CD14-positive monocyte (primary cell): ENCODE measurements around the gene OXER1. TPM values are rescaled to one million over a fixed set of nuclear protein-coding genes. Genes with fewer than 3 reads are reported as not detected.

Source experiments
- DNase-seq, 3 donors: peaks; one replicate each; pipeline ENCODE4 v3.0.0-alpha.2; 2011 to 2022
- H2AFZ ChIP-seq: 2 replicates; pipeline ENCODE4 v1.6.0; 2012; ENCODE audit warnings: mild to moderate bottlenecking, low read depth, low read length, inconsistent platforms; ENCODE audit not compliant: insufficient read depth, poor library complexity, severe bottlenecking
- H3K27ac ChIP-seq, 2 donors: 1 replicate in 1 of 2; 2 replicates in 1 of 2; pipeline ENCODE4 v1.5.1; 2012 to 2013; ENCODE audit warnings: low read length in 2 of 2, control low read depth in 1 of 2, inconsistent platforms in 1 of 2, low read depth in 1 of 2, mild to moderate bottlenecking in 1 of 2
- H3K27me3 ChIP-seq, 2 donors: one replicate each; pipeline versions ENCODE4 v1.6.0 to v1.6.1; 2011 to 2013; ENCODE audit warnings: low read length in 2 of 2; ENCODE audit not compliant: control insufficient read depth in 2 of 2, insufficient read depth in 2 of 2
- H3K36me3 ChIP-seq, 2 donors: replicated peaks in 1 of 2; 1 replicate in 1 of 2; 2 replicates in 1 of 2; pipeline versions ENCODE4 v1.5.1 to v1.6.1; 2012 to 2013; ENCODE audit warnings: low read length in 2 of 2, control low read depth in 1 of 2, inconsistent platforms in 1 of 2, mild to moderate bottlenecking in 1 of 2; ENCODE audit not compliant: insufficient read depth in 2 of 2, control insufficient read depth in 1 of 2
- H3K4me1 ChIP-seq, 2 donors: 1 replicate in 1 of 2; 2 replicates in 1 of 2; pipeline versions ENCODE4 v1.5.1 to v1.6.1; 2012 to 2013; ENCODE audit warnings: low read length in 2 of 2, control low read depth in 1 of 2, inconsistent platforms in 1 of 2, mild to moderate bottlenecking in 1 of 2, moderate library complexity in 1 of 2; ENCODE audit not compliant: insufficient read depth in 2 of 2, control insufficient read depth in 1 of 2
- H3K4me2 ChIP-seq: replicated peaks from 2 replicates; pipeline ENCODE3; 2012; ENCODE audit warnings: low read length, moderate library complexity, mild to moderate bottlenecking; ENCODE audit not compliant: poor library complexity, severe bottlenecking; ENCODE audit errors: extremely low read depth
- H3K4me3 ChIP-seq, 3 experiments: fragments of 200-600 bp in 1 of 3; sonication (generic) in 1 of 3; replicated peaks in 1 of 3; 1 replicate in 2 of 3; 2 replicates in 1 of 3; pipeline ENCODE4 v1.5.1; 2011 to 2013; ENCODE audit warnings: low read length in 3 of 3, mild to moderate bottlenecking in 3 of 3, control low read depth in 2 of 3, low read depth in 2 of 3, inconsistent platforms in 1 of 3, moderate library complexity in 1 of 3
- H3K79me2 ChIP-seq: 2 replicates; pipeline ENCODE4 v1.6.0; 2012; ENCODE audit warnings: mild to moderate bottlenecking, control low read depth, inconsistent platforms, low read length, moderate library complexity; ENCODE audit not compliant: insufficient read depth
- H3K9ac ChIP-seq: 2 replicates; pipeline ENCODE4 v1.6.0; 2017; ENCODE audit warnings: low read length, mild to moderate bottlenecking; ENCODE audit not compliant: insufficient read depth, poor library complexity, severe bottlenecking
- H3K9me3 ChIP-seq, 2 donors: replicated peaks in 1 of 2; 1 replicate in 1 of 2; 2 replicates in 1 of 2; pipeline versions ENCODE4 v1.5.1 to v1.6.1; 2012 to 2013; ENCODE audit warnings: low read length in 2 of 2, control low read depth in 1 of 2; ENCODE audit not compliant: control insufficient read depth in 1 of 2, insufficient read depth in 1 of 2
- H4K20me1 ChIP-seq: 2 replicates; pipeline ENCODE4 v1.6.0; 2012; ENCODE audit warnings: mild to moderate bottlenecking, low read length, control low read depth, moderate library complexity; ENCODE audit not compliant: insufficient read depth
- H3K27ac Mint-ChIP-seq, 7 donors: one replicate each; pipeline ENCODE4 v1.8.0; 2020; ENCODE audit warnings: mild to moderate bottlenecking in 7 of 7, mixed read lengths in 7 of 7, moderate library complexity in 6 of 7, inconsistent platforms in 2 of 7
- H3K27me3 Mint-ChIP-seq, 3 donors: one replicate each; pipeline ENCODE4 v1.8.0; 2021 to 2022; ENCODE audit warnings: low read depth in 3 of 3, mild to moderate bottlenecking in 3 of 3, mixed read lengths in 3 of 3, moderate library complexity in 3 of 3, inconsistent platforms in 1 of 3
- H3K36me3 Mint-ChIP-seq, 2 donors: one replicate each; pipeline ENCODE4 v1.8.0; 2020; ENCODE audit warnings: mixed read lengths in 2 of 2, inconsistent platforms in 1 of 2, mild to moderate bottlenecking in 1 of 2
- H3K4me1 Mint-ChIP-seq: one replicate; pipeline ENCODE4 v1.8.0; 2020; ENCODE audit warnings: mild to moderate bottlenecking, mixed read lengths
- H3K4me3 Mint-ChIP-seq, 2 donors: one replicate each; pipeline ENCODE4 v1.8.0; 2020; ENCODE audit warnings: mild to moderate bottlenecking in 2 of 2, mixed read lengths in 2 of 2, moderate library complexity in 1 of 2
- H3K9me3 Mint-ChIP-seq, 7 donors: one replicate each; pipeline ENCODE4 v1.8.0; 2020 to 2022; ENCODE audit warnings: mixed read lengths in 7 of 7, mild to moderate bottlenecking in 6 of 7, moderate library complexity in 6 of 7, inconsistent platforms in 2 of 7
- CTCF ChIP-seq: fragments of 200-600 bp; IDR thresholded peaks from one replicate; pipeline ENCODE4 v1.8.0; 2022; ENCODE audit warnings: antibody characterized with exemption, mild to moderate bottlenecking
- WGBS: methylation state at CpG from one replicate; pipeline ENCODE4 v1.1.5; 2013; ENCODE audit warnings: missing lambda C conversion rate; ENCODE audit not compliant: insufficient coverage; 5-methylcytosine and 5-hydroxymethylcytosine counted together
- intact Hi-C, 2 donors: fragments of 100-400 bp; cut with micrococcal nuclease; formaldehyde crosslinking; loops; one replicate each; pipeline versions ENCODE4 v1.15.0 to v1.15.1; 2023
- polyA plus RNA-seq, 3 donors: library from polyadenylated mRNA; depleted of rRNA in 1 of 3; unstranded in 2 of 3; stranded (reverse) in 1 of 3; fragments of 300-500 nt in 2 of 3; fragments of >200 nt in 1 of 3; fragmentation: Illumina TruSeq in 2 of 3; gene quantifications; 1 replicate in 2 of 3; 2 replicates in 1 of 3; pipeline ENCODE4 v1.2.3, GENCODE V29; 2012 to 2021

Gene OXER1
- polyA plus RNA-seq, 3 donors = 3.8 to 13.3 (median 5.7) TPM

DNA sequence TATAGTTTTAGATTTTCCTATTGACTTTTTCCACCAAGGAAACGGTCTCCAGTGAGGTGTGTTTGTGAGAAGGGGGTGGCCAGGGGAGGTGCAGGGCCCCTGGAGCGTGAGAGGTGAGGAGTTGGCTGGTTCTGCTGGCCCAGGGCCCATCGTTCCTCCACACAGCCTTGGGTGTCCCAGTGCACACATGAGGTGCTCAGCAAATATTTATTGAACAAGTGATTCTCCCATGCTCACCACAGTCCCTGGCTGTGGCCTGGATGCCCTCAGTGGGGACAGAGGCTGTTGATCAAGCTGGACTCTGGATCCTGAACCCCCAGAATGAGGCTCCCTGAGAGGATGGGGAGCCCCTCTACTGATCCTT lies 23.5 kb upstream of the OXER1 start:
- intact Hi-C loops = no loop called here
- no peak overlapping the region for H3K4me3 Mint-ChIP-seq
- peaks cover 0 to 4% (median 0%) of the 10 kb centered on the region in 3 donors for H3K27me3 Mint-ChIP-seq

DNA sequence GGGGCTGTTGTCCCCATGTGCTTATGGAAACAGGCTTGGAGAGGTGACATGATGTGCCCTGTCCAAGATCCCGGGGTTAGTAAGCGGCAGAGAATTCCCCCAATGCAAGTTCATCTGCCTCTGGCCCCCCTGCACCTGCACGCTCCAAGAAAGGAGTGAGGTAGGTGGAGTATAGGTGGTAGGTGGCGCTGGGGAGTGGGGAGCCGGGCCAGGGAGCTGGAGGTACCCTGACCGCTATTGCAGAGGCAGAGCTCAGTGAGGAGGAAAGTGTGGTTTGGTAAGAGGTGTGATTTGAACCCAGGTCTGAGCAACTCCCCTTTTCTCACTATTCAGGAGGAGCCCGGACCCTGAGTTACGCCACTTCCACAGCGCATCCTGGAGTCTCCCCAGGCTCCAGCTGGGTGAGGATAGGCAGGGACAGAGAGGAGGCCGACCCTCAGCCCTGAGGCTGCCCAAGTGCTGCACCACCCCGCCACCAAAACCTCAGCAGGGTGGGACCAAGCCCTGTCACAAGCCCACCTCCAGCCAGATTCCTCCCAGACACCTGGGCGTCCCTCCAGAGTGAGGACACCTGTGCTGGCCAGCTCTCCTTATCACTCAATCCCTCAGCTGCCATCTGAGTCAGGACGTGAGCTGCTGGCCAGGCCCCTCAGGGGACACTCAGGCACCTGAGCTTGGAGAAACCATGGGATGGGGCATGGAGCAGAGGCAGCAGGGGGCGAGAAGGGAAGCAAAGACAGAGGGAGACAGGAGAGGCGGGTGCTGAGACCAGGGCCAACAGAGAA lies 22.8 kb upstream of the OXER1 start:
- H3K9ac ChIP-seq = no peak overlapping the region
- H3K4me3 ChIP-seq = no peak overlapping the region
- intact Hi-C loops = no loop called here
- H3K4me2 ChIP-seq = no peak overlapping the region
- TF ChIP-seq CTCF = no peak
- H2AFZ ChIP-seq = no peak overlapping the region
- no peaks in the 10 kb centered on the region for H3K9me3 ChIP-seq
- peaks cover 10% of the 10 kb centered on the region for H3K79me2 ChIP-seq
- H3K27ac ChIP-seq = no peak overlapping the region
- H3K36me3 ChIP-seq = peaks cover 0 to 6% of the 10 kb centered on the region in 2 donors
- Mint-ChIP-seq H3K36me3 (peaks cover 28 to 33% of the 10 kb centered on the region in 2 donors), H3K27me3 (peaks cover 0 to 4% (median 0%) of the 10 kb centered on the region in 3 donors), H3K27ac (peak overlapping the region in 1 of 7 donors; percentile 46), H3K9me3 (peaks cover 0 to 3% (median 0%) of the 10 kb centered on the region in 7 donors), H3K4me1 (peaks cover 10% of the 10 kb centered on the region), H3K4me3 (no peak overlapping the region)
- no peaks in the 10 kb centered on the region for H4K20me1 ChIP-seq
- peaks cover 7 to 8% of the 10 kb centered on the region in 2 donors for H3K4me1 ChIP-seq
- 81% methylated on average over 7 of the region's 15 CpGs for WGBS
- DNase-seq = no peak
- no peaks in the 10 kb centered on the region for H3K27me3 ChIP-seq

More for the DNA sequence above, 23.5 kb upstream of the OXER1 start:
- Histone ChIP-seq H3K4me1 (peaks cover 10 to 11% of the 10 kb centered on the region in 2 donors), H3K36me3 (peaks cover 0 to 6% of the 10 kb centered on the region in 2 donors), H3K27me3 (no peaks in the 10 kb centered on the region), H3K4me3 (no peak overlapping the region), H4K20me1 (no peaks in the 10 kb centered on the region), H3K9ac (no peak overlapping the region), H3K4me2 (no peak overlapping the region), H3K9me3 (no peaks in the 10 kb centered on the region), H2AFZ (no peak overlapping the region), H3K27ac (no peak overlapping the region), H3K79me2 (peaks cover 17% of the 10 kb centered on the region)
- no peak for DNase-seq
- H3K9me3 Mint-ChIP-seq = peaks cover 0 to 1% (median 0%) of the 10 kb centered on the region in 7 donors
- WGBS = 100% methylated on average over 1 of the region's 3 CpGs
- H3K27ac Mint-ChIP-seq = no peak overlapping the region
- H3K36me3 Mint-ChIP-seq = peaks cover 24 to 27% of the 10 kb centered on the region in 2 donors
- TF ChIP-seq CTCF = no peak
- peaks cover 15% of the 10 kb centered on the region for H3K4me1 Mint-ChIP-seq
